Fibroblast of lung (primary cell): ENCODE results near the gene SDHA.

ENCODE experiments used
- EZH2 ChIP-seq: IDR thresholded peaks from 2 replicates; pipeline ENCODE4 v1.5.1; 2012; ENCODE audit warnings: low read length, control low read depth, mild to moderate bottlenecking; ENCODE audit errors: missing control alignments
- TF ChIP-seq, protein P1 (sequence below), 2 donors: IDR thresholded peaks in 1 of 2; conservative IDR thresholded peaks in 1 of 2; 1 replicate in 1 of 2; 2 replicates in 1 of 2; pipeline ENCODE4 v1.5.1; 2011 to 2012; ENCODE audit warnings: low read length in 2 of 2, control low read depth in 1 of 2, inconsistent platforms in 1 of 2, low read depth in 1 of 2, mild to moderate bottlenecking in 1 of 2

- TF ChIP-seq, protein P1, sequence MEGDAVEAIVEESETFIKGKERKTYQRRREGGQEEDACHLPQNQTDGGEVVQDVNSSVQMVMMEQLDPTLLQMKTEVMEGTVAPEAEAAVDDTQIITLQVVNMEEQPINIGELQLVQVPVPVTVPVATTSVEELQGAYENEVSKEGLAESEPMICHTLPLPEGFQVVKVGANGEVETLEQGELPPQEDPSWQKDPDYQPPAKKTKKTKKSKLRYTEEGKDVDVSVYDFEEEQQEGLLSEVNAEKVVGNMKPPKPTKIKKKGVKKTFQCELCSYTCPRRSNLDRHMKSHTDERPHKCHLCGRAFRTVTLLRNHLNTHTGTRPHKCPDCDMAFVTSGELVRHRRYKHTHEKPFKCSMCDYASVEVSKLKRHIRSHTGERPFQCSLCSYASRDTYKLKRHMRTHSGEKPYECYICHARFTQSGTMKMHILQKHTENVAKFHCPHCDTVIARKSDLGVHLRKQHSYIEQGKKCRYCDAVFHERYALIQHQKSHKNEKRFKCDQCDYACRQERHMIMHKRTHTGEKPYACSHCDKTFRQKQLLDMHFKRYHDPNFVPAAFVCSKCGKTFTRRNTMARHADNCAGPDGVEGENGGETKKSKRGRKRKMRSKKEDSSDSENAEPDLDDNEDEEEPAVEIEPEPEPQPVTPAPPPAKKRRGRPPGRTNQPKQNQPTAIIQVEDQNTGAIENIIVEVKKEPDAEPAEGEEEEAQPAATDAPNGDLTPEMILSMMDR (conservative IDR thresholded peaks at IDR 0.05 in 1 of 2, IDR thresholded peaks at IDR 0.05 in 1 of 2; ENCODE audit: low read depth in 1 of 2, low read length in 2 of 2) = no peak
- no peak for TF ChIP-seq EZH2
These were observed 5.7 kb downstream of the SDHA start for GRCh38 chr5:223791-224190.
